Embryonic facial prominence (tissue), 1 donor: ENCODE results near the gene IRF2BPL.

Source experiments
- DNase-seq: peaks from one replicate; pipeline ENCODE4 v3.0.0-alpha.2; 2016; ENCODE audit errors: extremely low spot score

Gene IRF2BPL

GRCh38 chr14:77028384-77029231 lies at the start of gene IRF2BPL:
TSS of gene IRF2BPL (minus strand) at chr14:77028708. CDS start at chr14:77027792, 916 bp downstream.
- peak; percentile 97 for DNase-seq

- no peak for DNase-seq
These were observed 48.5 kb upstream of the IRF2BPL start for GRCh38 chr14:77077040-77077439.

- DNase-seq = peak; percentile 51
These were observed 47.7 kb upstream of the IRF2BPL start for GRCh38 chr14:77076113-77076631.

GRCh38 chr14:77074969-77075368 lies 46.5 kb upstream of the IRF2BPL start:
- DNase-seq = no peak

GRCh38 chr14:77071938-77072388 lies 43.5 kb upstream of the IRF2BPL start:
- no peak for DNase-seq

- no peak for DNase-seq
These were observed 41.0 kb upstream of the IRF2BPL start for GRCh38 chr14:77069551-77069950.

- no peak for DNase-seq
These were observed 40.2 kb upstream of the IRF2BPL start for GRCh38 chr14:77068517-77069200.

- no peak for DNase-seq
These were observed 39.4 kb upstream of the IRF2BPL start for GRCh38 chr14:77067632-77068516.

- DNase-seq = no peak
These were observed 38.2 kb upstream of the IRF2BPL start for GRCh38 chr14:77066578-77067172.

GRCh38 chr14:77065851-77066577 lies 37.5 kb upstream of the IRF2BPL start:
- DNase-seq = no peak

- DNase-seq = no peak
These were observed 36.1 kb upstream of the IRF2BPL start for GRCh38 chr14:77064521-77065178.

- no peak for DNase-seq
These were observed 35.2 kb upstream of the IRF2BPL start for GRCh38 chr14:77063571-77064171.

GRCh38 chr14:77062261-77062660 lies 33.8 kb upstream of the IRF2BPL start:
- no peak for DNase-seq

GRCh38 chr14:77061630-77062257 lies 33.2 kb upstream of the IRF2BPL start:
- DNase-seq = no peak

- DNase-seq = no peak
These were observed 30.9 kb upstream of the IRF2BPL start for GRCh38 chr14:77059276-77059915.

- no peak for DNase-seq
These were observed 30.3 kb upstream of the IRF2BPL start for GRCh38 chr14:77058785-77059184.

GRCh38 chr14:77058117-77058516 lies 29.6 kb upstream of the IRF2BPL start:
- DNase-seq = no peak

- no peak for DNase-seq
These were observed 27.5 kb upstream of the IRF2BPL start for GRCh38 chr14:77055981-77056380.

GRCh38 chr14:77055306-77055705 lies 26.8 kb upstream of the IRF2BPL start:
- no peak for DNase-seq
